Smooth muscle cell (in vitro differentiated cells): ENCODE data around the gene PI4K2A. TPM values are rescaled to one million over a fixed set of nuclear protein-coding genes. Genes with fewer than 3 reads are reported as not detected.

Experiments
- DNase-seq: peaks from one replicate; lab custom pipeline; 2025; ENCODE audit not compliant: unreplicated experiment; lab: John Stamatoyannopoulos, UW
- H2AFZ ChIP-seq: fragments of 200-600 bp; sonication (generic); 2 replicates; pipeline ENCODE4 v1.6.0; 2016; ENCODE audit warnings: antibody characterized with exemption, low read depth, mild to moderate bottlenecking
- H3F3A ChIP-seq: fragments of 200-600 bp; sonication (generic); 2 replicates; pipeline ENCODE4 v1.6.0; 2017; ENCODE audit warnings: antibody characterized with exemption, low read depth
- H3K27ac ChIP-seq: fragments of 200-600 bp; sonication (generic); 2 replicates; pipeline ENCODE4 v1.5.1; 2016; ENCODE audit warnings: low read depth, mild to moderate bottlenecking
- H3K27me3 ChIP-seq: fragments of 200-600 bp; sonication (generic); 2 replicates; pipeline ENCODE4 v1.6.1; 2016; ENCODE audit warnings: low read depth, mild to moderate bottlenecking
- H3K36me3 ChIP-seq: fragments of 200-600 bp; sonication (generic); 2 replicates; pipeline ENCODE4 v1.5.1; 2016; ENCODE audit warnings: low read depth
- H3K4me1 ChIP-seq: fragments of 200-600 bp; sonication (generic); 2 replicates; pipeline ENCODE4 v1.5.1; 2016; ENCODE audit warnings: low read depth
- H3K4me2 ChIP-seq: fragments of 200-600 bp; sonication (generic); 2 replicates; pipeline ENCODE4 v1.6.0; 2016; ENCODE audit warnings: mild to moderate bottlenecking
- H3K4me3 ChIP-seq: fragments of 200-600 bp; sonication (generic); 2 replicates; pipeline ENCODE4 v1.5.1; 2016; ENCODE audit warnings: mild to moderate bottlenecking
- H3K79me2 ChIP-seq: fragments of 200-600 bp; sonication (generic); 2 replicates; pipeline ENCODE4 v1.6.0; 2016; ENCODE audit warnings: low read depth, mild to moderate bottlenecking
- H3K9ac ChIP-seq: fragments of 200-600 bp; sonication (generic); 2 replicates; pipeline ENCODE4 v1.6.0; 2016; ENCODE audit warnings: low read depth
- H3K9me3 ChIP-seq: fragments of 200-600 bp; sonication (generic); replicated peaks from 2 replicates; pipeline ENCODE4 v1.5.1; 2016; ENCODE audit warnings: low read depth
- H4K20me1 ChIP-seq: fragments of 200-600 bp; sonication (generic); 2 replicates; pipeline ENCODE4 v1.6.0; 2016; ENCODE audit warnings: low read depth
- WGBS: methylation state at CpG from one replicate; pipeline ENCODE4 v1.1.7; 2016; ENCODE audit warnings: low lambda C conversion rate; 5-methylcytosine and 5-hydroxymethylcytosine counted together
- polyA plus RNA-seq: library from polyadenylated mRNA; unstranded; fragments of >200 nt; fragmentation: Nextera tagmentation; extraction: Ambion mirVana; gene quantifications from 2 replicates; pipeline ENCODE4 v1.2.1, GENCODE V29; 2016
- total RNA-seq: library from RNA; depleted of rRNA; stranded (reverse); fragments of >200 nt; gene quantifications from 2 replicates; pipeline ENCODE4 v1.2.3, GENCODE V29; 2014
- TF ChIP-seq, protein P1 (sequence below): fragments of 200-600 bp; sonication (generic); IDR thresholded peaks from 2 replicates; pipeline ENCODE4 v1.5.1; 2017; ENCODE audit warnings: borderline replicate concordance, mild to moderate bottlenecking, antibody characterized with exemption; ENCODE audit not compliant: insufficient read depth, poor library complexity, severe bottlenecking

The PI4K2A gene
- total and polyA plus RNA-seq, 2 experiments from 2014 or later: 20.8 to 21.0 TPM

DNA sequence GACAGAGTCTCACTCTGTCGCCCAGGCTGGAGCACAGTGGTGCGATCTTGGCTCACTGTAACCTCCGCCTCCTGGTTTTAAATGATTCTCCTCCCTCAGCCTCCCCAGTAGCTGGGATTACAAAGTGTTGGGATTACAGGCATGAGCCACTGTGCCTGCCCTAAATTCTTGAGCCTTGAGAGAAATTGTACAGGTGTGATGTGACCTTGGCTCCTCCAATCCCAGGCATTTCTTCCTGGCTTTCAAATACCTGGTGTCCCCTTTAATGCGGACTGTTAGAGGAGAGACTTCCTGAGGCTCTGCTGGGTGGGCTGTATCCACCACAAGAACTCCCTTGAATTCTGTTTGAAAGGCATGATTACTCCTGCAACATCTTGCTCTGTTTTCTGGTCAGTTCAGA lies 22.2 kb upstream of the PI4K2A start:
- no peaks in the 10 kb centered on the region for H4K20me1 ChIP-seq
- 100% methylated on average over 4 of the region's 4 CpGs for WGBS
- H2AFZ ChIP-seq: no peak overlapping the region
- H3K9me3 ChIP-seq: no peaks in the 10 kb centered on the region
- no peak overlapping the region for H3K27ac ChIP-seq
- H3K27me3 ChIP-seq: no peaks in the 10 kb centered on the region
- no peak overlapping the region for H3K4me2 ChIP-seq
- no peaks in the 10 kb centered on the region for H3K36me3 ChIP-seq
- H3F3A ChIP-seq: no peaks in the 10 kb centered on the region
- no peak overlapping the region for H3K4me3 ChIP-seq
- TF ChIP-seq, protein P1, sequence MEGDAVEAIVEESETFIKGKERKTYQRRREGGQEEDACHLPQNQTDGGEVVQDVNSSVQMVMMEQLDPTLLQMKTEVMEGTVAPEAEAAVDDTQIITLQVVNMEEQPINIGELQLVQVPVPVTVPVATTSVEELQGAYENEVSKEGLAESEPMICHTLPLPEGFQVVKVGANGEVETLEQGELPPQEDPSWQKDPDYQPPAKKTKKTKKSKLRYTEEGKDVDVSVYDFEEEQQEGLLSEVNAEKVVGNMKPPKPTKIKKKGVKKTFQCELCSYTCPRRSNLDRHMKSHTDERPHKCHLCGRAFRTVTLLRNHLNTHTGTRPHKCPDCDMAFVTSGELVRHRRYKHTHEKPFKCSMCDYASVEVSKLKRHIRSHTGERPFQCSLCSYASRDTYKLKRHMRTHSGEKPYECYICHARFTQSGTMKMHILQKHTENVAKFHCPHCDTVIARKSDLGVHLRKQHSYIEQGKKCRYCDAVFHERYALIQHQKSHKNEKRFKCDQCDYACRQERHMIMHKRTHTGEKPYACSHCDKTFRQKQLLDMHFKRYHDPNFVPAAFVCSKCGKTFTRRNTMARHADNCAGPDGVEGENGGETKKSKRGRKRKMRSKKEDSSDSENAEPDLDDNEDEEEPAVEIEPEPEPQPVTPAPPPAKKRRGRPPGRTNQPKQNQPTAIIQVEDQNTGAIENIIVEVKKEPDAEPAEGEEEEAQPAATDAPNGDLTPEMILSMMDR: no peak
- H3K4me1 ChIP-seq: no peaks in the 10 kb centered on the region
- H3K79me2 ChIP-seq: no peaks in the 10 kb centered on the region
- DNase-seq: no peak
- no peak overlapping the region for H3K9ac ChIP-seq

DNA sequence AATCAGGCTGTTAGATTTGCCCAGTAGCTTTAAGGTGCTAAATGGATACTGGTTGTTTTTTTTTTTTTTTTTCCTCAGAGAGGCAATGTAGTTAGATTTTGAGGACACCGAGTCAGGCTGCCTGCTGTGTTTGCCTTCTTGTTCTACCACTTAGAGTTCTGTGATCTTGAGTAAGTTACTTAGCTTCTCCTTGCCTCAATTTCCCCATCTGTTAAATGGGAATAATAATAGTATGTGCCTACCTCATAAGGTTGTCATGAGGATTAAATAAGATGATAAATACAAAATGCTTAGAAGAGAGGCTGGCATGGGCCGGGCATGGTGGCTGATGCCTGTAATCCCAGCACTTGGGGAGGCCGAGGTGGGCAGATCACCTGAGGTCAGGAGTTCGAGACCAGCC lies 21.7 kb upstream of the PI4K2A start:
- Histone ChIP-seq H3K4me1 (no peaks in the 10 kb centered on the region), H3K79me2 (no peaks in the 10 kb centered on the region), H3K27ac (no peak overlapping the region), H4K20me1 (no peaks in the 10 kb centered on the region), H3K9me3 (no peaks in the 10 kb centered on the region), H2AFZ (no peak overlapping the region), H3K9ac (no peak overlapping the region), H3K4me3 (no peak overlapping the region), H3K4me2 (no peak overlapping the region), H3K36me3 (no peaks in the 10 kb centered on the region), H3K27me3 (no peaks in the 10 kb centered on the region), H3F3A (no peaks in the 10 kb centered on the region)
- DNase-seq: no peak
- over 99% methylated on average over 4 of the region's 4 CpGs for WGBS
- TF ChIP-seq, protein P1: no peak

DNA sequence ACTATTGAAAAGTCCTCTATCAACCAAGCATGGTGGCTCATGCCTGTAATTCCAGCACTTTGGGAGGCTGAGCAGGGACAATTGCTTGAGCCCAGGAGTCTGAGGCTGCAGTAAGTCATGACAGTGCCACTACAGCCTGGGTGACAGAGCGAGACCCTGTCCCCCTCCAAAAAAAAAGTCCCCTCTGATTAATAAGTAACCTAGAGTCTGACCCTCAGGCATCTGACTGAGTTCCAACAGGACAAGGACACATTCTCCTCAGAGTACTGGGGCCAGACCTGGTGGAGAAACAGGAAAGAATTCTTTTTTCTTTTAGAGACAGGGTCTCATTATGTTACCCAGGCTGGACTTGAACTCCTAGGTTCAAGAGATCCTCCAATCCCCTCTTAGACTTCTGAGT lies 17.2 kb upstream of the PI4K2A start:
- whole genome bisulfite sequencing: 100% methylated on average over 1 of the region's 1 CpG
- no peak overlapping the region for H2AFZ ChIP-seq
- H3K9ac ChIP-seq: no peak overlapping the region
- no peaks in the 10 kb centered on the region for H3K79me2 ChIP-seq
- no peak for DNase-seq
- no peak overlapping the region for H3K4me2 ChIP-seq
- no peaks in the 10 kb centered on the region for H3K27me3 ChIP-seq
- no peak overlapping the region for H3K27ac ChIP-seq
- TF ChIP-seq, protein P1: no peak
- no peaks in the 10 kb centered on the region for H3F3A ChIP-seq
- H3K36me3 ChIP-seq: no peaks in the 10 kb centered on the region
- H3K9me3 ChIP-seq: no peaks in the 10 kb centered on the region
- H3K4me1 ChIP-seq: no peaks in the 10 kb centered on the region
- no peaks in the 10 kb centered on the region for H4K20me1 ChIP-seq
- no peak overlapping the region for H3K4me3 ChIP-seq

DNA sequence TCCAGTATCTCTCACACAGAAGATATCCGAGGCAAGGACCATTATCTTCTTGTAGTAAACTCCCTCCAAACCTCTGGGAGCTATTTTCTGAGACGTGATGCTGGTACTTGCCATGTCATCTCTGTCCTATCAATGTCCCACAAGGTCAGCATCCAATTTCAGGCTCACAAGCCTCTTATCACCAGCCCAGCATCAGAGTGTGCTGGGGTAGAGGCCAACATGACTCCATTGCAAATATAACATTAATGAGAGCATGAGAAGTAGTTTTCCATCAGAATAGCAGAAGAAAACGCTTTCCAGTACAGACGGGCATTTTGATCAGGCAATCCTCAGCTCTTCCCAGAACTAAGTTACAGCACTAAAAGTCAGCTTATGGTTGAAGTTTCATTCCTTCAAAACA lies 12.7 kb upstream of the PI4K2A start:
- Histone ChIP-seq H3F3A (no peaks in the 10 kb centered on the region), H3K4me1 (peaks cover 5% of the 10 kb centered on the region), H3K9me3 (no peaks in the 10 kb centered on the region), H4K20me1 (no peaks in the 10 kb centered on the region), H3K9ac (no peak overlapping the region), H3K27me3 (no peaks in the 10 kb centered on the region), H3K36me3 (no peaks in the 10 kb centered on the region), H2AFZ (no peak overlapping the region), H3K79me2 (peaks cover 12% of the 10 kb centered on the region), H3K4me2 (no peak overlapping the region), H3K27ac (no peak overlapping the region), H3K4me3 (no peak overlapping the region)
- WGBS: 68% methylated on average over 4 of the region's 4 CpGs
- no peak for DNase-seq
- TF ChIP-seq, protein P1: no peak
